Activated naive CD4-positive, alpha-beta T cell treated with anti-CD3 and anti-CD28 coated beads, Interleukin-2, amount 50 U/mL, for 72 hours (primary cell): Measurements from ENCODE around the gene DAPP1. TPM values are rescaled to one million over a fixed set of nuclear protein-coding genes. Genes with fewer than 3 reads are reported as not detected.
A peak's percentile ranks its signal among the peaks of the same experiment; 100 is the strongest.

Source experiments
- ATAC-seq, 2 donors: fragments of 150-1000 bp; cut with Tn5 transposase; 2 replicates each; pipeline ENCODE4 v1.10.0; 2021; ENCODE audit warnings: mild to moderate bottlenecking in 2 of 2, moderate library complexity in 2 of 2
- DNase-seq, 2 donors: peaks; one replicate each; pipeline ENCODE4 v3.0.0; 2021 to 2022; ENCODE audit warnings: low spot score in 2 of 2
- H3K27ac Mint-ChIP-seq, 2 donors: one replicate each; pipeline ENCODE4 v1.8.0; 2022; ENCODE audit warnings: mild to moderate bottlenecking in 2 of 2, mixed read lengths in 2 of 2
- H3K36me3 Mint-ChIP-seq, 2 donors: one replicate each; pipeline ENCODE4 v1.8.0; 2022; ENCODE audit warnings: mixed read lengths in 2 of 2
- H3K9me3 Mint-ChIP-seq, 2 donors: one replicate each; pipeline ENCODE4 v1.8.0; 2022; ENCODE audit warnings: mixed read lengths in 2 of 2
- total RNA-seq, 2 donors: library from RNA; stranded (reverse); gene quantifications; one replicate each; pipeline ENCODE4 v1.2.3, GENCODE V29; 2022

Gene DAPP1
- total RNA-seq, 2 donors from 2014 or later, result 43.3 to 66.9 TPM

DNA sequence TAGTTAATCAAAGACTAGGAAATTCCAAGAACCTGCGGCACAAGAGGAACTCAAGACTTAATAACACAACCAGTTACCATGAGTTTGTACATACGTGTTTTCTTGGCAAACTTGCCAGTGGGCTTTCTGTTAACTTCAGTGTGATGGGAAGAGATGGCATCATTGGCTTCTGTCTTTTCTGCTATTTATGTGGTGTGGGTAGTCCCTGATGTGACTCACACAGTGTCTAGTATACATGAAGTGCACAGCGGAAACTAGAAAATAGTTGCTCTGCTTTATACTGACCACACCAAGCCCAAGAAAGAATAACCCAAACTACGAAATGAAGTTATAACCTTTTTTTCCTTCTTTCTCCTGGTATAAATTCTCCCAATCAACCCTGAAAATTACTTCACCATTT lies 24.5 kb downstream of the DAPP1 start:
- peak; percentile 78 to 83 for ATAC-seq
- no peak for DNase-seq
- H3K36me3 Mint-ChIP-seq, result peaks cover 29 to 76% of the 10 kb centered on the region in 2 donors
- peaks cover 0 to 7% of the 10 kb centered on the region in 2 donors for H3K9me3 Mint-ChIP-seq
- peak overlapping the region in 1 of 2 donors; percentile 38 for H3K27ac Mint-ChIP-seq

DNA sequence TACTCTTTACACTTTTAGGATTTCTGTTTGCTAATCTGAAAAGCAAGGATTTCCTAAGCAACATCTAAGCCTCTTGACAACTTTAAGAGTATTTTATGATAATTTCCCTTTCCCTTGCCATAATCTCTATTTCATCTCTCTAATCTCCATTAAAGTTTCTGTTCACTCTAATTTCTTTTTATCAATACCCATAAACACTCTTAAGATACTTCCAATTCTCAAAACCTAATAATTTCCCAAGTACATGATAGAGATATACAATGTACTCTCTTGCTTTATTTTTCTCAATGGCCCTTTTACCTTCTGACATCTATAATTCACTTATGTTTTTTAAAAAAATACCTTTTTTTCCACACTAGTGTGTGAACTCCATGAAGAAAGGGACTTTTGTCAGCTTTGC lies 26.8 kb downstream of the DAPP1 start:
- ATAC-seq (no peak), DNase-seq (no peak)
- H3K36me3 Mint-ChIP-seq, result peaks cover 26 to 74% of the 10 kb centered on the region in 2 donors
- peak overlapping the region in 1 of 2 donors; percentile 5 for H3K27ac Mint-ChIP-seq
- H3K9me3 Mint-ChIP-seq, result peaks cover 0 to 7% of the 10 kb centered on the region in 2 donors

- ATAC-seq (no peak), DNase-seq (no peak)
- Mint-ChIP-seq H3K36me3 (peaks cover 20 to 73% of the 10 kb centered on the region in 2 donors), H3K27ac (no peak overlapping the region), H3K9me3 (peaks cover 0 to 7% of the 10 kb centered on the region in 2 donors)
Observed at GRCh38 chr4:99844048-99844447, 27.4 kb downstream of the DAPP1 start.

GRCh38 chr4:99845179-99845578 lies 28.6 kb downstream of the DAPP1 start:
- peaks cover 0 to 7% of the 10 kb centered on the region in 2 donors for H3K9me3 Mint-ChIP-seq
- DNase-seq (no peak), ATAC-seq (no peak)
- H3K27ac Mint-ChIP-seq, result peak overlapping the region; percentile 92 to 98
- H3K36me3 Mint-ChIP-seq, result peaks cover 19 to 71% of the 10 kb centered on the region in 2 donors

GRCh38 chr4:99845708-99846469 lies 29.3 kb downstream of the DAPP1 start:
- ATAC-seq (peak in 1 of 2 donors; percentile 37), DNase-seq (no peak)
- H3K27ac Mint-ChIP-seq, result peak overlapping the region; percentile 92 to 98
- H3K36me3 Mint-ChIP-seq, result peaks cover 19 to 64% of the 10 kb centered on the region in 2 donors
- peaks cover 0 to 7% of the 10 kb centered on the region in 2 donors for H3K9me3 Mint-ChIP-seq

- ATAC-seq (no peak), DNase-seq (no peak)
- peaks cover 11 to 54% of the 10 kb centered on the region in 2 donors for H3K36me3 Mint-ChIP-seq
- peaks cover 0 to 7% of the 10 kb centered on the region in 2 donors for H3K9me3 Mint-ChIP-seq
- H3K27ac Mint-ChIP-seq, result peak overlapping the region; percentile 98 to 100
Observed at GRCh38 chr4:99846891-99847290, 30.3 kb downstream of the DAPP1 start.

GRCh38 chr4:99847362-99847976 lies 30.8 kb downstream of the DAPP1 start:
- ATAC-seq, result peak; percentile 60 to 68
- Mint-ChIP-seq H3K36me3 (peaks cover 5 to 49% of the 10 kb centered on the region in 2 donors), H3K27ac (peak overlapping the region; percentile 98 to 100), H3K9me3 (peaks cover 0 to 5% of the 10 kb centered on the region in 2 donors)
- DNase-seq, result peak in 1 of 2 donors; percentile 44

DNA sequence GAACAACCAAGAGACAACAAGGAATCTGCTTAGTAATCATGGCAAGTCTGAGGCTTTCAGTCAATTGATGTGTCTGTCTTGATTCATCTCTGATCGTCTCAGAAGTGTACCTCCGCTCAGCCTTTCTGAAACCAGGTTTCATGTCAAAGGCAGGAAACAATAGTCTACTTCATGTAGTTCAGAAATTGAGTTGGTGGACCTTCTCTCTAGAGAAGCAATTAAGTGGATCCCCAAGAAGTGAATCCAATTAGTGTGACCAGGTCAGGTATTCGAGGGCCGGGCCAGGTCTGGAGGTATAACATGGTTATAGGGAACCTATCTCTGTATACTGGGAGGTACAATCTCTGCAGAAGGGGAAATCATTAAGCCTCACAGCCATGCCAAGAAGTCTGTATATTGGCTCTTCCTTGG lies 32.0 kb downstream of the DAPP1 start:
- ATAC-seq (peak; percentile 52), DNase-seq (no peak)
- peaks cover 13 to 47% of the 10 kb centered on the region in 2 donors for H3K36me3 Mint-ChIP-seq
- H3K9me3 Mint-ChIP-seq, result peaks cover 0 to under 1% of the 10 kb centered on the region in 2 donors
- H3K27ac Mint-ChIP-seq, result peak overlapping the region; percentile 98 to 100

- Mint-ChIP-seq H3K9me3 (no peaks in the 10 kb centered on the region), H3K36me3 (peaks cover 27 to 55% of the 10 kb centered on the region in 2 donors), H3K27ac (peak overlapping the region; percentile 95 to 99)
- ATAC-seq (peak; percentile 12 to 22), DNase-seq (no peak)
Observed at GRCh38 chr4:99852199-99852749, 35.6 kb downstream of the DAPP1 start.

- ATAC-seq, result no peak
- Mint-ChIP-seq H3K27ac (peak overlapping the region; percentile 73 to 95), H3K36me3 (peaks cover 27 to 58% of the 10 kb centered on the region in 2 donors)
Observed at GRCh38 chr4:99853190-99853589, 36.6 kb downstream of the DAPP1 start.

DNA sequence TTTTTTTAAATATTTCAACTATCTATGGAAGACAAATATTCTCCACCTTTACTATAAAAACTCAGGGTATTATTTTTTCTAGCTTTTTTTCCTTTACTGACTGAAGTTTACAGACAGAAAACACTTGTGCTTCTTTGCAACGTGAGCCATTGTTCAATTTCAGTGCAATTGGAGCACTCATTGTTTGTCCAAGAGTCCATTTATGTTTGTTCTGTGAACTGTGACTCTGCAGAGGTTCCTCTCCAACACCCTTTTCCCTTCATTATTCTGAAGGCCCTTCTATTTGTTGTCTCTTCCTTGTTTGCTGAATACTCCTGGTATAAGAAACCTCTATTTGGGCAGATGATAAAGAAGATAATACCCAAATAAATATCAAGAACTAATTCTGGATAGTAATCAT lies 37.4 kb downstream of the DAPP1 start:
- Mint-ChIP-seq H3K27ac (no peak overlapping the region), H3K9me3 (no peaks in the 10 kb centered on the region), H3K36me3 (peaks cover 27 to 56% of the 10 kb centered on the region in 2 donors)
- ATAC-seq (no peak), DNase-seq (no peak)

More at GRCh38 chr4:99853190-99853589, 36.6 kb downstream of the DAPP1 start:
- DNase-seq, result no peak
- no peaks in the 10 kb centered on the region for H3K9me3 Mint-ChIP-seq

- ATAC-seq (no peak), DNase-seq (no peak)
- Mint-ChIP-seq H3K9me3 (no peaks in the 10 kb centered on the region), H3K27ac (peak overlapping the region; percentile 78 to 83), H3K36me3 (peaks cover 31 to 55% of the 10 kb centered on the region in 2 donors)
Observed at GRCh38 chr4:99855678-99856077, 39.1 kb downstream of the DAPP1 start.

GRCh38 chr4:99856166-99856565 lies 39.5 kb downstream of the DAPP1 start:
- Mint-ChIP-seq H3K36me3 (peaks cover 31 to 55% of the 10 kb centered on the region in 2 donors), H3K27ac (peak overlapping the region; percentile 78 to 83), H3K9me3 (no peaks in the 10 kb centered on the region)
- DNase-seq, result no peak
- peak; percentile 61 to 78 for ATAC-seq

GRCh38 chr4:99857307-99857706 lies 40.7 kb downstream of the DAPP1 start:
- ATAC-seq, result no peak
- no peak for DNase-seq
- H3K9me3 Mint-ChIP-seq, result no peaks in the 10 kb centered on the region
- H3K36me3 Mint-ChIP-seq, result peaks cover 31 to 55% of the 10 kb centered on the region in 2 donors
- peak overlapping the region; percentile 78 to 83 for H3K27ac Mint-ChIP-seq

DNA sequence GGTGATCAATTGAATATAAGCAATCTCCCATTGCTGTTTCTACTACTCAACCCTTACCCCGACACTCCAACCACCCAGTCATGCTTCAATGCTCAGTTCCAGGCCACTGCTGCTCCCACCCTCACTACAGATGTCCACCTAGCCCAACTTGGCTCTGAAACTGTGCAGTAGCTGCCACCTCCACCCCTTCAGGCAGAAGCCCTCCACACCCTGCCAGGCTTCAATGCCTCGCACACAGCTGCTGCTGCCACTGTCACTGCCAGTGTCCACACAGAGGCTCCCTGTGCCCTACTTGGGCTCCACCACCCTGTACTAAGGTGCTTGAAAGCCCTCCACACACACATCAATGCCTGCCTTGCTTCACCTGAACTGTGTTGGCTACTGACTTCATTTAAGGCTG lies 43.0 kb downstream of the DAPP1 start:
- DNase-seq (no peak), ATAC-seq (no peak)
- Mint-ChIP-seq H3K36me3 (peaks cover 17 to 52% of the 10 kb centered on the region in 2 donors), H3K27ac (peak overlapping the region; percentile 13 to 19), H3K9me3 (no peaks in the 10 kb centered on the region)

GRCh38 chr4:99860521-99860920 lies 43.9 kb downstream of the DAPP1 start:
- ATAC-seq, result no peak

More at GRCh38 chr4:99860521-99860920, 43.9 kb downstream of the DAPP1 start:
- no peaks in the 10 kb centered on the region for H3K9me3 Mint-ChIP-seq
- H3K36me3 Mint-ChIP-seq, result peaks cover 17 to 51% of the 10 kb centered on the region in 2 donors
- DNase-seq, result no peak
- peak overlapping the region in 1 of 2 donors; percentile 63 for H3K27ac Mint-ChIP-seq
